NCI-H187 (cell line): ENCODE results near the gene GADD45A.
"Not testable (repeated sequence)": the region's sequence is repeated elsewhere in the genome, so short reads cannot be mapped to it uniquely, and the experiment has no call there.

Experiments used
- DNase-seq, 2 experiments: peaks; one replicate each; lab custom pipeline; 2025; lab: John Stamatoyannopoulos, UW

Gene GADD45A

GRCh38 chr1:67721650-67722291 is 36.8 kb downstream of the GADD45A start:
- DNase-seq: no peak

GRCh38 chr1:67722292-67722944 is 37.4 kb downstream of the GADD45A start:
- DNase-seq: no peak

GRCh38 chr1:67723126-67723525 is 38.1 kb downstream of the GADD45A start:
- DNase-seq: no peak

GRCh38 chr1:67723620-67724019 is 38.6 kb downstream of the GADD45A start:
- DNase-seq: no peak

GRCh38 chr1:67724928-67725560 is 40.0 kb downstream of the GADD45A start:
- no peak for DNase-seq

- no peak for DNase-seq
Observed at GRCh38 chr1:67726224-67726623, 41.2 kb downstream of the GADD45A start.

- no peak for DNase-seq
Observed at GRCh38 chr1:67729872-67730271, 44.9 kb downstream of the GADD45A start.

- not testable (repeated sequence) for DNase-seq
Observed at GRCh38 chr1:67730312-67730711, 45.3 kb downstream of the GADD45A start.

GRCh38 chr1:67731322-67731721 is 46.3 kb downstream of the GADD45A start:
- DNase-seq: no peak

GRCh38 chr1:67732750-67733151 is 47.8 kb downstream of the GADD45A start:
- no peak for DNase-seq

GRCh38 chr1:67733681-67734322 is 48.8 kb downstream of the GADD45A start:
- DNase-seq: no peak

GRCh38 chr1:67734323-67734690 is 49.3 kb downstream of the GADD45A start:
- DNase-seq: no peak

- no peak for DNase-seq
Observed at GRCh38 chr1:67735206-67735605, 50.2 kb downstream of the GADD45A start.

GRCh38 chr1:67735806-67736627 is 51.0 kb downstream of the GADD45A start:
- no peak for DNase-seq

GRCh38 chr1:67736750-67737149 is 51.7 kb downstream of the GADD45A start:
- no peak for DNase-seq

GRCh38 chr1:67737875-67738274 is 52.9 kb downstream of the GADD45A start:
- DNase-seq: no peak
